ENCODE measurements around the gene ATXN7L1. TPM values are rescaled to one million over a fixed set of nuclear protein-coding genes. Genes with fewer than 3 reads are reported as not detected.

ATXN7L1 gene
- polyA plus RNA-seq, 1 of the 3 experiments (the other 2 are of a cell fraction): 6.0 TPM

DNA sequence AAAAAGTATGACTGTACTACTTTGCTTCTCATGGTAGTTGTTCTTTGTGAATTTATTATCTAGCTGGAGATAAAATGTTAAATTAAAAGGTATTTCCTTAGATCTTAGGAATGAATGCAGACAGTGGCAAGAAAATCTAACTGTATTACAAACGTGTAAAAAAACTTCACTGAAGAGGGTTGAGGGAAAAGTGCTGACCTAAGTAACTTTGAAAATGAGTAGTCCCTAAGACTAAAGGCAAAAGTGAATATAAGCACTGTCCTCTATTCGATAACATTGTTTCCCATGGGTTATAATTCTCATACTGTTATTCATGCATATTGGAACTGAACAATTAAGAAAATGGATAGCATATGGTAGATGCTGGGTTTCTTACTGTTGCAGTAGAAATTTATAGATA lies 148.4 kb downstream of the ATXN7L1 start:
- no peak overlapping the region for H3K4me3 ChIP-seq (ENCODE audit: low read depth in 2 of 2, low read length in 1 of 2)
- CTCF ChIA-PET: interaction anchor here (1.3 kb wide), 2 partner anchors 149 to 315 kb away, joined by 3 to 5 read pairs; no protein-coding TSS in a partner anchor
- H3K4me2 ChIP-seq: no peak overlapping the region
- no peaks in the 10 kb centered on the region for H3K4me1 ChIP-seq (ENCODE audit: control insufficient read depth in 1 of 2, insufficient read depth in 2 of 2, low read depth in 1 of 2, low read length in 1 of 2)
- WGBS (ENCODE audit: low lambda C conversion rate): 80% methylated on average over 2 of the region's 2 CpGs
- no peaks in the 10 kb centered on the region for H4K20me1 ChIP-seq (ENCODE audit: insufficient read depth)
- TF ChIP-seq MXI1 (IDR thresholded peaks at IDR 0.05; ENCODE audit: low read depth, low read length) (no peak), TAF1 (IDR thresholded peaks at IDR 0.05; ENCODE audit: borderline replicate concordance, low read depth, low read length) (no peak), EP300 (IDR thresholded peaks at IDR 0.05; ENCODE audit: borderline replicate concordance in 1 of 2, low read depth in 1 of 2, low read length in 1 of 2) (no peak), TEAD4 (IDR thresholded peaks at IDR 0.05; ENCODE audit: borderline replicate concordance, insufficient read depth) (no peak)
- POLR2A ChIA-PET: no interaction called here
- no peaks in the 10 kb centered on the region for H3K79me2 ChIP-seq (ENCODE audit: insufficient read depth)
- H3F3A ChIP-seq (replicated peaks; ENCODE audit: insufficient read depth): no peaks in the 10 kb centered on the region
- DNase-seq: no peak
- H3K9ac ChIP-seq: no peak overlapping the region
- no peaks in the 10 kb centered on the region for H3K9me3 ChIP-seq
- no peak overlapping the region for H2AFZ ChIP-seq (ENCODE audit: low read depth)
- H3K27ac ChIP-seq (ENCODE audit: low read depth in 2 of 2, low read length in 1 of 2): no peak overlapping the region
- no peaks in the 10 kb centered on the region for H3K36me3 ChIP-seq (replicated peaks in 1 of 2; ENCODE audit: control insufficient read depth in 1 of 2, insufficient read depth in 2 of 2, low read length in 1 of 2)
- no peaks in the 10 kb centered on the region for H3K27me3 ChIP-seq (ENCODE audit: insufficient read depth)
- H3K9me2 ChIP-seq: no peaks in the 10 kb centered on the region

DNA sequence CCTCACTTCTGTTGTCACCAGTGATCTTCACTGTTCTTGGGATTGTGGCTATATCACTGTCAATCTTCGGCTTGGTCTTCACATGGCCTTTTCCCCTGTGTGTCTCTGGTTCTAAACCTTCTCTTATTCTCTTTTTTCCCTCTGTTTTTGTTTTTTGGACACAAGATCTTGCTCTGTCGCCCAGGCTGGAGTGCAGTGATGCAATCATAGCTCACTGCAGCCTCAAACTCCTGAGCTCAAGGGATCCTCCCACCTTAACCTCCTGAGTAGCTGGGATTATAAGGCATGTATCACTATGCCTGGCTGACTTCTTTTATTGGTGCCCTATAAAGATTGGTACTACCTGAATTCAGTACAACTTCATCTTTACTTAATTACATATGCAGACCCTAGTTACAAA lies 151.7 kb downstream of the ATXN7L1 start:
- H3K27ac ChIP-seq (ENCODE audit: low read depth in 2 of 2, low read length in 1 of 2): no peak overlapping the region
- no peak for TF ChIP-seq TCF12 (IDR thresholded peaks at IDR 0.05)
- TF ChIP-seq ZBTB33 (IDR thresholded peaks at IDR 0.05; ENCODE audit: borderline replicate concordance, low read depth): no peak
- no peak for TF ChIP-seq FOXM1 (IDR thresholded peaks at IDR 0.05; ENCODE audit: low read depth)
- no peak for TF ChIP-seq POLR2AphosphoS5 (IDR thresholded peaks at IDR 0.05; ENCODE audit: low read depth, low read length)
- TF ChIP-seq GATA2 (CRISPR knock-in tag; IDR thresholded peaks at IDR 0.05): no peak
- TF ChIP-seq, protein P1, sequence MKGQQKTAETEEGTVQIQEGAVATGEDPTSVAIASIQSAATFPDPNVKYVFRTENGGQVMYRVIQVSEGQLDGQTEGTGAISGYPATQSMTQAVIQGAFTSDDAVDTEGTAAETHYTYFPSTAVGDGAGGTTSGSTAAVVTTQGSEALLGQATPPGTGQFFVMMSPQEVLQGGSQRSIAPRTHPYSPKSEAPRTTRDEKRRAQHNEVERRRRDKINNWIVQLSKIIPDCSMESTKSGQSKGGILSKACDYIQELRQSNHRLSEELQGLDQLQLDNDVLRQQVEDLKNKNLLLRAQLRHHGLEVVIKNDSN (IDR thresholded peaks at IDR 0.05; ENCODE audit: borderline replicate concordance, low read depth): no peak
- no peak for TF ChIP-seq YY1 (IDR thresholded peaks at IDR 0.05; ENCODE audit: low read depth)
- no peak for TF ChIP-seq RXRA (IDR thresholded peaks at IDR 0.05; ENCODE audit: borderline replicate concordance, low read depth)
- no peak for TF ChIP-seq SMC3 (IDR thresholded peaks at IDR 0.05; ENCODE audit: low read depth, low read length)
- TF ChIP-seq JUND (IDR thresholded peaks at IDR 0.05): no peak

More for the DNA sequence above, 151.7 kb downstream of the ATXN7L1 start:
- Histone ChIP-seq H4K20me1 (ENCODE audit: insufficient read depth) (no peaks in the 10 kb centered on the region), H3K9me3 (no peaks in the 10 kb centered on the region), H3K4me3 (ENCODE audit: low read depth in 2 of 2, low read length in 1 of 2) (no peak overlapping the region), H3K27me3 (ENCODE audit: insufficient read depth) (no peaks in the 10 kb centered on the region), H3K9ac (no peak overlapping the region), H3K4me1 (ENCODE audit: control insufficient read depth in 1 of 2, insufficient read depth in 2 of 2, low read depth in 1 of 2, low read length in 1 of 2) (no peaks in the 10 kb centered on the region; a peak in 1 of 4 replicates), H3K36me3 (replicated peaks in 1 of 2; ENCODE audit: control insufficient read depth in 1 of 2, insufficient read depth in 2 of 2, low read length in 1 of 2) (no peaks in the 10 kb centered on the region), H3K9me2 (no peaks in the 10 kb centered on the region), H3K4me2 (no peak overlapping the region), H2AFZ (ENCODE audit: low read depth) (no peak overlapping the region), H3F3A (replicated peaks; ENCODE audit: insufficient read depth) (no peaks in the 10 kb centered on the region), H3K79me2 (ENCODE audit: insufficient read depth) (no peaks in the 10 kb centered on the region)
- ChIA-PET POLR2A (no interaction called here), CTCF (interaction anchor here (0.8 to 1.4 kb wide), 3 partner anchors 11 to 323 kb away, joined by 3 read pairs; no protein-coding TSS in a partner anchor)
- 89% methylated on average over 2 of the region's 2 CpGs for WGBS (ENCODE audit: low lambda C conversion rate)
- no peak for DNase-seq

All from SK-N-SH (cell line).